Nephron (organoid): Measurements from ENCODE around the gene MRTO4.
"Not testable (repeated sequence)": the region's sequence is repeated elsewhere in the genome, so short reads cannot be mapped to it uniquely, and the experiment has no call there.

Experiments
- H3K27ac Mint-ChIP-seq, 3 experiments: 2 replicates each; pipeline ENCODE4 v1.8.0; 2020; ENCODE audit warnings: mixed read lengths in 3 of 3, mild to moderate bottlenecking in 2 of 3, moderate library complexity in 1 of 3
- H3K27me3 Mint-ChIP-seq: 2 replicates; pipeline ENCODE4 v1.8.0; 2021; ENCODE audit warnings: low read depth, mild to moderate bottlenecking, moderate library complexity, mixed read lengths
- H3K36me3 Mint-ChIP-seq: 2 replicates; pipeline ENCODE4 v1.8.0; 2020; ENCODE audit warnings: low read depth, mixed read lengths
- H3K4me1 Mint-ChIP-seq: 2 replicates; pipeline ENCODE4 v1.8.0; 2020; ENCODE audit warnings: mixed read lengths
- H3K4me3 Mint-ChIP-seq, 3 experiments: 2 replicates each; pipeline ENCODE4 v1.8.0; 2020; ENCODE audit warnings: mild to moderate bottlenecking in 3 of 3, mixed read lengths in 3 of 3, moderate library complexity in 2 of 3
- H3K9me3 Mint-ChIP-seq: 2 replicates; pipeline ENCODE4 v1.8.0; 2020; ENCODE audit warnings: mixed read lengths
- TF ChIP-seq, protein P1 (sequence below), 3 experiments: fragments of 200-600 bp; sonication (generic); IDR thresholded peaks; one replicate each; pipeline ENCODE4 v1.5.0; 2021; ENCODE audit warnings: antibody characterized with exemption in 3 of 3; ENCODE audit not compliant: unreplicated experiment in 3 of 3

MRTO4 gene

DNA sequence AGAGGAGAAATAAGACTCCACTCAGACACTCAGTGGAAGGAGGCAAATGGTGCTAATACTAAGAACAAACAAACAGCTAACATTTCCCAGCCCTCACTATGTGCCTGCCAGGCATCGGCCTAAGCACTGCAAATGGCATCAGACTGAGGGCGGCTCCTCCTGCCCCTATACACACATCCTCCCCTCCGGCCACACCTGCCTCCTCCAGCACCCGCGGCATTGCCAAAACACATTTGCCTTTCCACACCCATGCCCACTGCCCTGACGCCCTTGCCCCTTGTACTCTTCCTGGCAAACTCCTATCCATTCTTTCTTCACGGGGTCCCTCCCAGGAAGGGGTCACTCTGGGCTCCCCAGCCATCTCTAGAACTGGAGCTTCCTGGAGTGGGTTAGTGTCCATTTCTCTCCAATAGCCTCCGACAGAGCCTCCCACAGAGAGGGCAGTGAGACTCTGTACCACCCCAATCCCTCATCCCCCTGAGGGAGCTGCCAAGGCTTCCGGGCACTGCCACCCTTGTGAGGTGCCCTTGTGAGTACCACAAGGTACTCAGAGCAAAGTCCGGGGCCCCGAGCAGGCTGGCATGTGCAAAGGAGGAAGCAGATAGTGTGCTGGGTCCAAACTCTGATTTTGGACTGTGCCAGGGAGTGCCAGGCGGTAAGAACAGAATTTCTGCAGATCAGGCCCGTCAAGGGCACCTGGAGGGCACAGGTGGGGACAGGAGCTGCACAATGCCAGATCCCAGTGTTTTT is 36.0 kb downstream of the MRTO4 start:
- peaks cover 18% of the 10 kb centered on the region for H3K9me3 Mint-ChIP-seq
- TF ChIP-seq, protein P1, sequence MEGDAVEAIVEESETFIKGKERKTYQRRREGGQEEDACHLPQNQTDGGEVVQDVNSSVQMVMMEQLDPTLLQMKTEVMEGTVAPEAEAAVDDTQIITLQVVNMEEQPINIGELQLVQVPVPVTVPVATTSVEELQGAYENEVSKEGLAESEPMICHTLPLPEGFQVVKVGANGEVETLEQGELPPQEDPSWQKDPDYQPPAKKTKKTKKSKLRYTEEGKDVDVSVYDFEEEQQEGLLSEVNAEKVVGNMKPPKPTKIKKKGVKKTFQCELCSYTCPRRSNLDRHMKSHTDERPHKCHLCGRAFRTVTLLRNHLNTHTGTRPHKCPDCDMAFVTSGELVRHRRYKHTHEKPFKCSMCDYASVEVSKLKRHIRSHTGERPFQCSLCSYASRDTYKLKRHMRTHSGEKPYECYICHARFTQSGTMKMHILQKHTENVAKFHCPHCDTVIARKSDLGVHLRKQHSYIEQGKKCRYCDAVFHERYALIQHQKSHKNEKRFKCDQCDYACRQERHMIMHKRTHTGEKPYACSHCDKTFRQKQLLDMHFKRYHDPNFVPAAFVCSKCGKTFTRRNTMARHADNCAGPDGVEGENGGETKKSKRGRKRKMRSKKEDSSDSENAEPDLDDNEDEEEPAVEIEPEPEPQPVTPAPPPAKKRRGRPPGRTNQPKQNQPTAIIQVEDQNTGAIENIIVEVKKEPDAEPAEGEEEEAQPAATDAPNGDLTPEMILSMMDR (IDR thresholded peaks at IDR 0.05; ENCODE audit: unreplicated experiment in 3 of 3) = no peak
- H3K27ac Mint-ChIP-seq = no peak overlapping the region
- peak overlapping the region; percentile 50 to 78 (median 60) for H3K4me3 Mint-ChIP-seq
- peaks cover 25% of the 10 kb centered on the region for H3K27me3 Mint-ChIP-seq
- H3K4me1 Mint-ChIP-seq = no peaks in the 10 kb centered on the region
- H3K36me3 Mint-ChIP-seq = peaks cover 31% of the 10 kb centered on the region

DNA sequence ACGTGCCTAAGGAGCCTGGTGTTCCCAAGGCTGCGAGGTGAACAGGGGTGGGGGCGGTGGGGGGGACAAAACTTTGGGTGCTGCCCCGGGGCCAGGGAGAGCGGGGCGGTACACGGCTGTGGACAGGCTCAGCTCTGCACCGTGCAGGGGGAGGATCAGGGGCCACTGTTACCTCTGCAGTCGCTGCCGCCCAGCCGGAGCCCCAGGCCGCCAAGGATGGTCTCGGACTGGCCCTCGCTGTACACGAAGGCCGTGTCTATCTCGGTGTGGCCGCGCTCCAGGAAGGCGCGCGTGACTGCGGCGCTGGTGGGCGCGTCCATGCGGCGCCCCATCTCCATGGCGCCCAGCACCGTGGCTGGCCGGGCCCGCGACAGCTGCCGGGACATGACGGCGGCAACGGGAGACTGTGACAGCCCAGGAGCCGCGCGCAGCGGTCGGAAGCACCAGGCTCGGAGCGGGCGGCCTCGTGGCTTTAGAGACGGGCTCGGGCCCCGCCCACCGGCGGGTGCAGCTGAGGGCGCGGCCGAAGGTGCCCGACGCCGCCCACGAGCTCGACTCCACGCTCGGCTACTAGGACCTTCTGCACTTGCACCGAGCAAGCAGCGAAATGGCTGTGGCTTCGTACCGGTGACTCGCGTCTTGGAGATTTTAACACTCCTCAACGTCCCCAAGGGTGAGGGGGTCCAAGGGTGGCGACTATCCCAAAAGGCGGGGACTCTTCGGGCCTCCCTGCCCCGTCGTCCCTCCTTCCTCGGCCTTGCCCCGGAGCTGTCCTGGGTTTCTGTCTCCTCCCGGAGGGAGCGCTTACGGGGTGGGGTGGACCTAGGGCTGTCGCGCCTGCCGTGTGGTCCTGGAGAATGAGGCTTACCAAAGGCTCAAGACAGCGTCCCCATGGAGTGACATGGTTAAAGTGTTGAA is 37.0 kb downstream of the MRTO4 start, which contains the start of gene AKR7A3:
Gene AKR7A3, minus strand, starts transcription at position 447 of the 918 bp plus-strand sequence. Its CDS starts 61 bp downstream, at position 386.
- Mint-ChIP-seq H3K36me3 (peaks cover 41% of the 10 kb centered on the region), H3K4me3 (peak within 1 kb of the TSS; percentile 50 to 78 (median 60)), H3K9me3 (peaks cover 27% of the 10 kb centered on the region), H3K27me3 (peaks cover 25% of the 10 kb centered on the region)
- H3K4me1 Mint-ChIP-seq, H3K27ac Mint-ChIP-seq: not testable (repeated sequence)

DNA sequence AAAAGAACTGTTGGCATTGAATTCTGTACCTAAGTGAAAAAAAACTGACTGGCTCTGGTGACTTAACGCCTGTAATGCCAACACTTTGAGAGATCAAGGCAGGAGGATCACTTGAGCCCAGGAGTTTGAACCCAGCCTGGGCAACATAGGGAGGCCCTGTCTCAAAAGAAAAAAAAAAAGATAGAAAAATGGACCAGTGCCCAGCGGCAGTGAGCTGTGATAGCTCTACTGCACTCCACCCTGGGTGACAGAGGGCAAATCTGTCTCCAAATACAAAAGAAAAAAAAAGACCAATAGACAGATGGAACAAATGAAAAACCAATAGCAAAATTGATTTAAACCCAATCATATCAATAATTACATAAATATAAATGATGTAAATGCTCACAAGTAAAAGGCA is 37.6 kb downstream of the MRTO4 start:
- TF ChIP-seq, protein P1 (IDR thresholded peaks at IDR 0.05; ENCODE audit: unreplicated experiment in 3 of 3) = no peak
- H3K27me3 Mint-ChIP-seq = peaks cover 25% of the 10 kb centered on the region
- peaks cover 31% of the 10 kb centered on the region for H3K9me3 Mint-ChIP-seq
- peaks cover 46% of the 10 kb centered on the region for H3K36me3 Mint-ChIP-seq
- H3K27ac Mint-ChIP-seq = no peak overlapping the region
- peak overlapping the region; percentile 25 to 43 (median 43) for H3K4me3 Mint-ChIP-seq
- no peaks in the 10 kb centered on the region for H3K4me1 Mint-ChIP-seq

DNA sequence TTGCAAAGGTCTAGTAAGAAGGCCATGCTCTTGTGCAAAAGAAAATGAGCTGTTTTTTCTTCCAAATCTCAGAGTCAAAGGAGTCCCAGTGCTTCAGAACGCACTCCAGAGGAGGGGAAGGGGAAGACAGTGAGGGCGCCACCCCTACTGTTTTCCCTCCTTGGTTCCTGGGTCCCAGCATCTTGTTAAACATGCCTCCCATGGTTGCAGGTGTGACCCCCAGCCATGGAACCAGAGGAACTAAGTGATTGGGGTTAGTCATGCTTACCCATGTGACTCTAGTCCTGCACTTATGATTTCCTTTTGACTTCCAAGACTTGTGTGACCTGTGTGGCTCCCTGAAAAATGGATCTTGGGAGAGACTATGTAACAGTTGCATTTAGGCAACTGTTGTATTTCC is 43.0 kb downstream of the MRTO4 start:
- Mint-ChIP-seq H3K36me3 (peaks cover 86% of the 10 kb centered on the region), H3K9me3 (peaks cover 60% of the 10 kb centered on the region), H3K4me3 (no peak overlapping the region), H3K27ac (no peak overlapping the region), H3K27me3 (peaks cover 5% of the 10 kb centered on the region), H3K4me1 (no peaks in the 10 kb centered on the region)
- TF ChIP-seq, protein P1 (IDR thresholded peaks at IDR 0.05; ENCODE audit: unreplicated experiment in 3 of 3) = no peak

DNA sequence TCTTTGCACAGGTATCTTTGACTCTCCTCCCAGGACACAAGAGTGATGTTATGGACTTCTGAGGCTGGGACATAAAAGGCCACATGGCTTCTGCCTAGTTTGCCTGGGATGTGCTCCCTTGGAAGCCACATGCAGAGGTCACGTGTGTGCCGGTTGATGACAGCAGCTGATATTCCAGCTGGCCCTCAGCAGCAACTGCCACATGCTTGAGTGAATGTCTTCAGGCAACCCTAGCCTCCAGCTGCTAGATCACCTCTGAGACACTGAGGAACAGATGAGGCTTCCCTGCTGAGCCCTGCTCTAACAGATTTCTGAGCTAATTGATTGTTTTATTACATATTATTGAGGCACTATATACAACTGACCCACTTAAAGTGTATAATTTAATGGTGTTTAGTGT is 48.6 kb downstream of the MRTO4 start:
- TF ChIP-seq, protein P1 (IDR thresholded peaks at IDR 0.05; ENCODE audit: unreplicated experiment in 3 of 3) = no peak
- no peaks in the 10 kb centered on the region for H3K4me1 Mint-ChIP-seq
- H3K4me3 Mint-ChIP-seq = no peak overlapping the region
- peaks cover 77% of the 10 kb centered on the region for H3K36me3 Mint-ChIP-seq
- no peaks in the 10 kb centered on the region for H3K27me3 Mint-ChIP-seq
- H3K27ac Mint-ChIP-seq = no peak overlapping the region
- peaks cover 29% of the 10 kb centered on the region for H3K9me3 Mint-ChIP-seq

DNA sequence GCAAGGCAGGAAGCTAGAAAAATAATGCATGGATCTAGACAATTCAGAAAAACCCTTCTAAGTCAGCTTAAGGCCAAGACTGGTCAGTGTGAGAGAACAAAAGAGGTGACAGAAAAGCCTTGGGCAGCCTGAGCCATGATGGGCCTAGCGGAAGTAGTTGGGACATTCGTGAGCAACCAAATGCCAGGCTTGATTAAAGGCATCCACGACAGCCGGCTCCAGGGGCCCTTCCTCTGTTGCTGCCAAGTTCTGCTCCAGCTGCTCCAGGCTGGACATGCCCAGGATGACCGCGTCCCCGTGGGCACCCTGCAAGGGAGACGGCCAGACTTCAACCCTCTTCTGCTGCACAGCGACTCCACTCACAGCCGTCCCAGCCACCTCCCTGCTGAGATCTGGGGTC is 52.5 kb downstream of the MRTO4 start:
- H3K4me1 Mint-ChIP-seq, H3K27me3 Mint-ChIP-seq, H3K9me3 Mint-ChIP-seq, H3K4me3 Mint-ChIP-seq, H3K27ac Mint-ChIP-seq: not testable (repeated sequence)
- peaks cover 68% of the 10 kb centered on the region for H3K36me3 Mint-ChIP-seq
